Activated CD4-positive, CD25-positive, alpha-beta regulatory T cell treated with anti-CD3 and anti-CD28 coated beads, Interleukin-2, amount 50 U/mL, for 72 hours (primary cell): Measurements from ENCODE around the gene UAP1L1.
A peak's percentile ranks its signal among the peaks of the same experiment; 100 is the strongest.

ENCODE experiments used
- DNase-seq: peaks from one replicate; pipeline ENCODE4 v3.0.0; 2021

Gene UAP1L1

DNA sequence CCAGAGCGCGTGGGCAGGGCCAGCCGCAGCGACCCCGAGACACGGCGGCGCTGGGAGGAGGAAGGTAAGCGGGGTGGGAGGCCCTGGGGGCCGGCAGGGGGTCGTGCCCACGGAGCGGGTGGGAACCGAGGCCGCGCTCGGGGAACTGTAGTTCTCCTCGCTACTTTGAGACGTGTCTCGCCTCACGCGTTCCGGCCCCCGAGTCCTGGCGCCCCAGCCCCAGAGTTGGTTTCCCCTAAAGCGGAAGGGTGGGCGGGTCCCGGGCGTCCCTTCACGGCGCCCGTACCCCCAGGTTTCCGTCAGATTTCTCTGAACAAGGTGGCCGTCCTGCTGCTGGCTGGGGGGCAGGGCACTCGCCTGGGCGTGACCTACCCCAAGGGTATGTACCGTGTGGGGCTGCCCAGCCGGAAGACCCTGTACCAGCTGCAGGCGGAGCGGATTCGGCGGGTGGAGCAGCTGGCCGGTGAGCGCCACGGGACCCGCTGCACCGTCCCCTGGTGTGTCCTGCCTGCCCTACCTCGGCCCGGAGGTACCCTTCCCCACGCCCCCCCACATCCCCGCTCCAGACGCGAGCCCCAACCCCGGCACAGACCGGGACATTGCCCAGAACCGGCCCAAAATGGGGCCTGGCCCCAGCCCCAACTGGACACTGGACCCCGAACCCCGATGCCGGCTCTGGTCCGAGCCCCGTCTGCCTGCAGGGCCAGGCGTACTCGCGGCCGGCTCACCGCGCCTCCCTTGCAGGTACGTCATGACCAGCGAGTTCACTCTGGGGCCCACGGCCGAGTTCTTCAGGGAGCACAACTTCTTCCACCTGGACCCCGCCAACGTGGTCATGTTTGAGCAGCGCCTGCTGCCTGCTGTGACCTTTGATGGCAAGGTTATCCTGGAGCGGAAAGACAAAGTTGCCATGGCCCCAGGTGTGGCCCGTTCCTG, 709 bp downstream of the UAP1L1 start:
- DNase-seq = peak; percentile 48

DNA sequence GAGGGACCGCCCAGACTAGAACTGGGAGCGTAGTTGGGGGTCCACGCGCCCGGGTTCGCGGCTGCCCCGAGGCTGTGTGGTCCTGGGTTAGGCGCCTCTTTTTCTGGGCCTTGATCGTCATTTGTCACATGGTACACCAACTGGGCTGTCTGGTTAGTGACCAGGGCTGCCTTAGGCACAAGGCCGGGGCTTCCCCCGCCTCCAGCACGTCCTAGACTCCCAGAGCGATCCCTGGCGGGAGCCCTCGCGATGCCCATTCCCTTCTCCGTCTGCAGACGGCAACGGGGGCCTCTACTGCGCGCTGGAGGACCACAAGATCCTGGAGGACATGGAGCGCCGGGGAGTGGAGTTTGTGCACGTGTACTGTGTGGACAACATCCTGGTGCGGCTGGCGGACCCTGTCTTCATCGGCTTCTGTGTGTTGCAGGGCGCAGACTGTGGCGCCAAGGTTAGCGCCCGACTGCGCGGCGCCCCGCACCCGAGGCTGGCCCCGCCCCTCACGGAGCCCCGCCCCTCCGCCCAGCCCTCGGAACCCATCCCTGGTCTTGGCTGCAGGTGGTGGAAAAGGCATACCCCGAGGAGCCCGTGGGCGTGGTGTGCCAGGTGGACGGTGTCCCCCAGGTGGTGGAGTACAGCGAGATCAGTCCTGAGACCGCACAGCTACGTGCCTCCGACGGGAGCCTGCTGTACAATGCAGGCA, 1.5 kb downstream of the UAP1L1 start:
- no peak for DNase-seq

DNA sequence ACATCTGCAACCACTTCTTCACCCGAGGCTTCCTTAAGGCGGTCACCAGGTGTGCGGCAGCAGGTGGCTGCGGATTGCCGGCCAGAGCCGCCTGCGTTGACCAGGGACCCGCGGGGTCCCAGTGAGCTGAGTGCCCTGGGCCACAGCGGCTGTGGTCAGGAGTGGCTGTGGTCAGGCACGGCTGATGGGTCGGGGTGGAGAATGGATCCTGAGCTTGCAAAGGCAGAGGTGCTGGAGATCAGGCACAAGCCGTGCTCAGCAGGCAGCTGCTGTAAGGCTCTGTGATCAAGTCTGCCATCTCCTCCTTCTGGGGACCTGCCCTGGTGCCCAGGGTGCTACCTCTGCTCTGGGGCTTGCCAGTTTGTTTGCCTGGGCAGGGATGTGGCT, 2.1 kb downstream of the UAP1L1 start:
- DNase-seq = no peak

DNA sequence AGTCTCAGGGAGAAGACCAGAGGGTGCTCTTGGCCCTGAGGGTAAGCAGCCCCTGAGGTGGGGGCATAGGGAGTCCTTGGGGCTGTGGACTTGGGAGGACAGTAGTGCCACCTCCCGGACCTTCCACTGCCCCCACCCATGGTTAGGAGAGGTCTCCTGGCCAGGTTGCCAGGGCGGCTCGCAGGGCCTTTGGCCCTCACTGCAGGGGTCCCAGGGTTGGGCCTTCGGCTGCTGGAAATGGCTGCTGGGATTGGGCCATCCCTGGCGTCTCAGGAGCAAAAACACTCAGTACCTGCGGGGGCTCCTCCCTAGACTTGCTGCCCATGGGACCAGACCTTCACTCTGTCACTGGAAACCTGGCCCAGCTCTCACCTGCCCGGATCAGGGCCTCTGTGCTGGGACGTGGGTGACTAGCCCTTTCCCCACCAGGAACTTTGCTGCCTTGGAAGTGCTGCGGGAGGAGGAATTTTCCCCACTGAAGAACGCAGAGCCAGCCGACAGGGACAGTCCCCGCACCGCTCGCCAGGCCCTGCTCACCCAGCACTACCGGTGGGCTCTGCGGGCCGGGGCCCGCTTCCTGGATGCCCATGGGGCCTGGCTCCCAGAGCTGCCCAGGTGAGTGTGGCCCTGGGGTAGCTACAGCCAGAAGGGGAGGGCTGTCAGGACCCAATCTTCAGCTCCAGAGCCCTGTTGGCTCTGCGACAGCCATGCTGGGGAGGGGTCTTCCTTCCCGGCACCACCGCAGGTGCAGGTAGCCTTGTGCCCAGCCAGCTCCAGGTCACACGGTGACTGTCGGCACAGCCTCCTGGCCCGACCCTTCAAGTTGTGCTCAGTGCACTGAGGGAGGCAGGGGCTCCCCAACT, 3.2 kb downstream of the UAP1L1 start:
- no peak for DNase-seq

DNA sequence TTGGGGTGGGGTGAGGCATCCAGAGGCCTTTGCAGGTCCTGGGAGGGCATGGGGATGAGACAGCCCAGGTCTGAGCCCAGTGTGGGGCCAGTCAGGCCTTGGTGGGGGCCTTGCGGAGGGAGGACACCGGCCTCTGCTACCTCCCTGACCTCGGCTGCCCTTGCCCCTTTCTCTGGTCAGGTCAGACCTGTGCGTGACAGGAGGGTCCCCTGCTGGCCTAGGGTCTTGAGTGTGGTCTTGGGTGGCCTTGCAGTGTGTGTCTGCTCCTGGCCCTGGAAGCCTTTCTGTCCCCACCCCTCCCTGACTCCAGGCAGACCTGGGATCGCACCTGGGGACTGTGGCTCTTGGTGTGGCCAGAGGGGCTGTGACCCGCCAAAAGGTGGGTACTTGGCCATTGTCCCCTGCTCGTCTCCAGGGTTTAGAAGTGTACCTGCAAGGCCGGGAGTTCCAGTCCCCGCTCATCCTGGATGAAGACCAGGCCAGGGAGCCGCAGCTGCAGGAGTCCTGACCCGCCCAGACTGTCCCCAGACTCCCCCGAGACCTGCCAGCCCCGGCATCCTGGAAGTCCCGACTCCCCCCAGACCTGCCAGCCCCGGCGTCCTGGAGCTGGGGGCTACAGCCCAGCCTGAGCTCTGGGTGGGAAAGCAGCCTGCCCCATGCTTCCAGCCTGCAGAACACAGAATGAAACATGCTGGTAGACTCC, 5.1 kb downstream of the UAP1L1 start:
- no peak for DNase-seq

DNA sequence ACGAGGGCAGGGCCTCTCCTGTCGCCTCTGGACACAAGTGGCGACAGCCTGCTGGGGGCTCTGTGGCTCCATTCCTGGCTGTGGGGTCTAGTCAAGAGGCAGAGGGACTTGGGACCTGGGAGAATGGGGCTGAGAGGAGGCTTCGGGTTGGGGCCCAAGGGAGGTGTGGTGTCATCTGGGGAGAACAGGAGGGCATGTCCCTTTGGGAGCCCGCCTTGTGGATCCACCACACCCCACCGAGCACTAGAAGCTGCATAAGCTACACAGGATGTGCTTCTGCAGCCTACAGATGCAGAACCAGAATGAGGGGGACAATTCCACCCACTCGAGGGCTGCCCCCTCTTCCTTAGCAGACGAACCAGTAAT, 5.6 kb downstream of the UAP1L1 start:
- DNase-seq = no peak

DNA sequence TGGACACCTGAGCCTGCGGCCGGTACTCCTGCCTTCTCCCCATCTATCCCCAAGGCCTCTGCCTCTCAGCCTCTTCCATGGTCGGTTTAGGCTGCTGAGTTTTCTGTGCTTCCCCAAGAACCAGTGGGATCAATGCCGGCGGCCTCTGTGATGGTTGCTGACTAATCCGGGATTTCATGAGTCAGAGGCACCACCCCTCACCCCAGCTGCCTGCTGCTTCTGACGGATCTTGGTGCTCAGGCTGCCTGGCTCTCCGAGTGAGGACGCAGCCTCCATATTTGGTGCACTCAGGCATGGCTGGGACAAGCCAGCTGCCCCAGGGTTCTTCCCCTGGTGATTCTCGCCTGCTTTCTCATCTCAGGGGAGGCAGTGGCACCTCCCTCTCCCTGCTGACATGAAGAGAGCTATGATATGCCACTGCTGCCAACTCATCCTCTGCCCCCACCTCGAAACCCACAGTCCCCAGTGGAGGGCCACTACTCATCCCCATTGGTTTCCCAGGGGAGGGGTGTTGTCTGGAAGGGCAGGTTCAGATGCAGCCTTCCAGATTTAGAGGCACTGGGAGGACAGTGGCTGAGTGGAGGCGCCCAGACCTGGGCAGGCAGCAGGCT, 6.2 kb downstream of the UAP1L1 start:
- DNase-seq = no peak

DNA sequence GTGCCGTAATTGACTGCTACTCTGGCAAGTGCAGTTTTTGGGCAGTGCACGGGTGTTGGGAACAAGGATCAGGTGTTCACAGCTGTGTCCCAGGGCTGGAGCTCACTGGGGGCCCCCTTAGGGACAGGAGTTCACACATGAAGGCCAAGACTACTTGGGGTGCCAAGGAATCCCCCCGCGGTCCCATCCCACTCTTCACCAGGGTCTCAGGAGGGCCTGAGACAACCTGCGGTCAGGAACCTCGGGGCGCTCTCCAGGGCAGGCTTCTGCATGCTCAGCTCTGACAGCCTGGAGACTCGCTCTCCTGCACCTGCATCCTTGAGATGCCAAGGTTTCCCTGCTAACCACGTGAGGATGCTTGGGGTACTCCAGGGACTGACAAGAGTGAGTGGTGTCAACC, 7.2 kb downstream of the UAP1L1 start:
- no peak for DNase-seq

DNA sequence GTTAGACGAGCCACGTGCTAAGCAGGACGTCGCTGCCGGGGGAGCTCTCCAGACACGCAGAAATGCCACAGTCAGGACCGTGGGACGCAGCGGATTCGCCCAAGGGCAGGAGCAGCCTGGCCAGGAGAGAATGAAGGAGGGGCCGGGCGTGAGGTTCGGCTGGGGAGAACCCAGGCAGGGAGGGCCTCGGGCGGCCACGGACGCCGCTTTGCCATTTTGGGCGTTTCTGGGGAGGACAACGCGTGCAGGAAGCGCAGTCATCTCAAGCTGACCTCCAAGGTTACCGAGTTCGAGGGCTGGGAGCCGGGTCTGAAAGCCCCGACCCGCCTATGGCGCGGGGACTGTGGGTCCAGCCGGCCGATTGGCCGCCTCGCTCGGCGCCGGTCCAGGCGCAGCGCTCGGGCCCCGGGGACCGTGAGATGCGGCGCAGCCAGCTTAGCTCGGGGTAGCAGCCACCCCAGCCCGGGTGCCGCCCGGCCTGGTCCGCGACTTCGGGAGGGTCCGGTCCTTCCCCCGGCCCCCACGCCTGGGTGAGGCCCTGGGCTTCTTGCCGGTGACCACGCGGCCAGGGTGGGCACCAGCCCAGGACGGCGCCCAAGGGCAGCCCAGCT, 8.7 kb downstream of the UAP1L1 start:
- peak; percentile 63 for DNase-seq

DNA sequence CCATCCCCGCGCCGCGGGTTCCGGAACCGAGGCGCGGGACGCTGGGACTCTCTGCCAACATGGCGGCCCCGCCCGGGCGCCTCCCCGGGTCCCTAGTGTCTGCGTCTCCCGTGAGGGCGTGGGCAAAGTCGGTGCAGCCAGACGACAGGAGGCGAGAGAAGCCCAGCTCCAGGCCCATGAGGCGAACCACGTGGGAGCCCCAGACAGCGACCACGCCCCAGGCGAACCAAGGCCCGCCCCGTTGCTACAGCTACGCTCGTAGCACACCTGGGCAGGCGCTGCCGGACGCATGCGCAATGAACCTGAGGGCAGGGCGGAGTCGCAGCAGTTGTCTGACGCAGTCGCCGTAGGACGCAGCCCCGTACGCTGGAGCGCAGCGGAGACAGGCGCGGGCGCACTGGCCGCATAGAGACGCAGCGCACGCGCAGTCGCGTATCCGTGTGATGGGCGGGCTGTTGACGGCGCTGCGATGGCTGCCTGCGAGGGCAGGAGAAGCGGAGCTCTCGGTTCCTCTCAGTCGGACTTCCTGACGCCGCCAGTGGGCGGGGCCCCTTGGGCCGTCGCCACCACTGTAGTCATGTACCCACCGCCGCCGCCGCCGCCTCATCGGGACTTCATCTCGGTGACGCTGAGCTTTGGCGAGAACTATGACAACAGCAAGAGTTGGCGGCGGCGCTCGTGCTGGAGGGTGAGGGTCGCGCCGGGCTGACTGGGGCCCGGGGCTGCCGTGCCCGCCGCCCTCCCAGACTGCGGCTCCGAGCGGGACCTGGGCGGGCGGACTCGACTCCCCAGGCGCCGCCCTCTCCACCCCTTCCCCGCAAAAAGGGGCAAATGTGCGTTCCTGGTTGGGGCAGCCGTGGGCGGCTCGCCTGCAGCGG, 9.5 kb downstream of the UAP1L1 start, which contains the start of gene MAN1B1:
Gene MAN1B1, plus strand, starts transcription at position 455 of the 878 bp plus-strand sequence. Its CDS starts 15 bp downstream, at position 470.
- DNase-seq = peak; percentile 99

DNA sequence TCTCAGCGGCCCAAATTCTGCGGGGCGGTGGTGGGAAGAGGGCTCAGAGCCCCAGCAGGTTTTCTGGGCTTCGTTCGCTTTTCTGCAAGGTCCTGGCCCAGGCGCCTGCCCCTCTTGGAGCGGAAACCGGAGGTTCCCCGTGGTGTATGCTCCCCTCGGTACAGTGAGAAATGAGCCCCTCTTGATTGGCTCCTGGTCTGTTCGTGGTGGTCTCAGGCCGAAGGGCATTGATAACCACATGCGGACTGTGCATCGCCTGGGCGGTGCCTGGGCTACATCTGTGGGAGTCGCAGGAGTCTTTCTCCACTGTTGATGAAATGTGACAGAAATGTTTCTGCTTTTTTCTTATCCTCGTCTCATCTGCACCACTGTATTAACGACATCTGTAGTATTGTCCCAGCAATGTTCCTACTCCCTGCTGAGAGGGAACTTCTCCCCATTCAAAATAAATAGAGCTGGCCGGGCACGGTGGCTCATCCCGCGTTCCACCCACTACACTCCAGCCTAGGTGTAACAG, 10.2 kb downstream of the UAP1L1 start:
- no peak for DNase-seq

DNA sequence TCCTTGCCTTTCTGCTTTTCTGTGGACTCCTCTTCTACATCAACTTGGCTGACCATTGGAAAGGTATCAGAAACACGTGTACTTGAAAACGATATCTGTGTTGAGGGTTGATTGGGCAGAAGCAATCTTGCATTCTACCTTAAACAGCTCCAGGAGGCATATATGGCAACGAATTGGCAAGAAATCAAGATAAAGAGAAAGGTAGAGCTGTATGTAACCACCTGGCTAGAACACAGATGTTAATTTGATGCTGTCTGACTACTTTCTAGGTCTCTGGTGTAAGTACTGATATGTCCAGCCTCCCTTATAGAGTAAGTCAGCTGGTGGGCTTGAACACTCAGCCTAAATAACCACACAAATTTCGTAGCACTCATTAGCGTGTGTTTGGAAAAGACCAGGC, 10.8 kb downstream of the UAP1L1 start:
- no peak for DNase-seq

DNA sequence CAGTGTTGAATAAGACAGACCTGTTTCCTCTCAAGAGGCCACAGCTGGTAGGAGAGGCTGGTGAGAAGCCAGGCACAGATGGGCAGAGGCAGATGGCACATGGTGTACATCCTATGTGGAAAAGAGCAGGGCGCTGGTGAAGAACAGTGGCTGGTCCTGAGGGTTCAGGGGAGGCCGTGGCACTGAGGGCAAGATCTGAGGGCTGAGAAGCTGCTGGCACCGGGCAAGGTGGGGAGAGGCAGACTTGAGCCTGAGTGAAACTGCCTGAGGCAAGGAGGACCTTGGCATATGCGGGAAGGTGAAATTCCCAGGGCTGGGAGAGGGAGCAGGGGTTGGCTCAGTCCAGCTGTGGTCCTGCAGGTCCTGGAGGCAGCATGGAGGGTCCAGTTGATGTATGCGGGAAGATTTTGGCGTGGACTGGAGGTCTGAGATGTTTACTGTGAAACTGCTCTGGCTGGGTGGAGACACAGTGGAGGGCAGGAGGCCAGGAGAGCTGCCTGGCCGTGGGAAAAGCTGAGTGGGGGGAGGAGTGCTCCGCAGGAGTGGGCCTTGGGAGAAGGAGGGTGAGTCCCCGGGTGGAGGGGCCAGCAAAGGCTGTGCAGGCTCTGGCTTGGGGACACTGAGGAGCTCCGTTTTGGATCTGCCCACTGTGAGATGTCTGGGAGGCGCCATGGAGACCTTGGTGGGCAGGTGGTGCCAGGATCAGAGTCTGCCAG, 12.1 kb downstream of the UAP1L1 start:
- no peak for DNase-seq

DNA sequence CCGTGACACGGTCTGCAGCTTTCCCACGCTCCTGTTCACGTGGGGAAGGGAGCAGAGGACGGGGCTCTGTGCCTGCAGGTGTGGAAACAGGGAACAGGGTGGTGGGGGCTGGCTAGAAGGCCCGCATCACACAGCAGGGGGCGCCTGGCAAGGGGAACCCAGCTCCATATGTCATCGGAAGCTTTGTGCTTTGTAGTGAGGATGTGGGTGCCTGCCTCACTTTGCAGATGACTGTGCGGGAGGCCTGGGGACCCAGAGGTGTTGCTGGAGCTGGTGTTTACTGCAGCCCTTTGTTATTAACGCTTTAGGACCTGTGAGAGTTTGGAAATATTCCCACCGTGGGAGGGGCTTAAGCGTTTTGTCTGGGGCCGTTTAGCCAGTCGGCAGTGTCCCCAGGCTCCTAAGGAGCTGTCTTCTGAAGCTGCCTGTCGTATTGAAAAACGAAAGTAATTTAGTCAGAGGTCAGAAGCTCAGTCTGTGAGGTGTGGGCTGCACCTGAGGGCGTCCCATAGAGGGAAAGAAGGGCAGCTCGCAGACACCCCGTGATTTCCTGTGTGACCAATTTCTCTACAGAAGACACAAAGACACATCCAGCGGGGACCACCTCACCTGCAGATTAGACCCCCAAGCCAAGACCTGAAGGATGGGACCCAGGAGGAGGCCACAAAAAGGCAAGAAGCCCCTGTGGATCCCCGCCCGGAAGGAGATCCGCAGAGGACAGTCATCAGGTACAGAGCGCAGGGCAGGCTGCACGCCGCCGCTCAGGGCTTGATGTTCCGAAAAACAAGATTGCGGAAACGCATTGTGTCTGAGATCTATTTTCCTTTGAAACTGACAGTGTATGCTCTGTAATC, 18.6 kb downstream of the UAP1L1 start:
- DNase-seq = peak; percentile 79

DNA sequence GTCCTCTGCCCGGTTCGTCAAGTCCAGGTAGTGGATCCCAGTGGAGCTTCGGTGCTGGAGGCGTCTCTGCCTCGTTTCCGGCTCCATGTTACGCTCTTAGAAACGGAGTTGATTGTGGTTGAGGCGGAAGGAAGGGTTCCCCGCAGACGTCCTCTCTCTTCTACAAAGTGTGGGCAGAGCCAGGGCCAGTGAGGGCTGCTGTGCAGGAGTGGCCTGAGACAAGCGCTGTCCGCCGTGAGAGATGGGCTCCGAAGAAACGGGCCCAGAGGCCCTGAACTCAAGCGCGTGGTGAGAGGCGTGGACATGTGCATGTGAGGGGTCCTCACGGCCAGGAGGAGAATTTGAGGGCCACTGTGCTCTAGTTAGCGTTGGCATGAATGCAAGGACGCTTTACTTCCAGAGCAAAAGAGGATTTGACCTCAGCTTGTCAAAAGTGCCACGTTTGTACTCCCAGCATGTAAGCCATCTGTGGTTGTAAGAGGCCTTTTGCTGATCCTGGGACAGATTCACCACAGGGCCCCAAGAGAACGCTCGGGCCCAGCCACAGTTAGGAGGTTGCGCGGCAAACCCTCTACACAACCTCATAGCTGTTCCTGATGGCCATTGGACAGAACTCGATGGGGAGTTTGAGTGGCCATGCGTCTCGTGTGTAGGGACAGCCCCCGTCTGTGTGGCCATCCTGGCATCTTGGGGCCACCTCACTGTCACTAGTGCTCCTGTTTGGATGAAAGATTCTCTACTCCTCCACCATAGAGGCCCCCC, 19.6 kb downstream of the UAP1L1 start:
- no peak for DNase-seq

DNA sequence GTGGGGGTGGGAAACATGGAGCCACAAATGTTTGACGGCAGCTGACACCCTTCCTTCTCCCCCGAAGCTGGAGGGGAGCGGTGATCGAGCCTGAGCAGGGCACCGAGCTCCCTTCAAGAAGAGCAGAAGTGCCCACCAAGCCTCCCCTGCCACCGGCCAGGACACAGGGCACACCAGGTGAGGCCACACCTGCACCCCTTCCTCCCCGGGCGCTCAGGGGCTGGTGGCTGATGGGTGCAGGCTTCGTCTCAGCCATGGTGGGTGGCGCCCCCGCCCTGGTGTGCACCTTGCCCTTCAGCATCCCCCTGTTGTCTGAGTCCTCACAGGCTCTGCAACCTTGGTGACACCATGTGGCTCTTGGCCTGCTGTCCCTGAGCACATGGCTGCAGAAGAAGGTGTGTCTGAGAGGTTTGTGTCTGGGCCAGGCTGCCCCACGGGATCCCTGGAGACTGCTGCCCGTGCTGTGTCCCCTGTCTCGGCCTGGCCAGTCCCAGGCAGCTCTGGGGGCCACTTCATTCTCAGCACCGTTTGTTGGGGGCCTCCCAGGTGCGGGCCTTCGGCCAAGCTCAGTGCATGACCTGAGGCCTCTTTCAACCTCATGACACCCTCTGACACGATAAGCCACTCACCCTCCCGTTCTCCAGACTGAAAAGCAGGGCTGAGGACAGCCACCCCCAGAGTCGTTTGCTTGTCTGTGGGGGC, 20.6 kb downstream of the UAP1L1 start:
- DNase-seq = no peak

DNA sequence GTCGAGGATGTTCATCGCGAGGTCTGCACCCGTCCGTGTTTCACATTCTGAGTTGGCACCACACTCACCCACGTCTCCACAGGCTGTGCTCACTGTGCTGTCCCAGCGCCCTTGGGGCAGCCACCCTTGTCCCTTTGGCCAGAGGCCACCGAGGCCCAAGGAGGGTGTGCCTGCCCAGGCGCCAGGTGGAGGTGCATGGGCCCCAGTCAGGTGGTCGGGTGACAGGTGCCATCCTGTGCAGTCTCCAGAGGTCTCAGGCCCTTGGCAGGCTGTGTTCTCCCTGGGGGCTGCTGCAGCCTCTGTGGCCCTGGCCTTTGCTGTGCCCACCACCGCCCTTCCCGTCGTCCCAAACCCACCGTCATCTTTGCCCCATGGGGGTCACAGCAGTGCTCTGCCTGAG, 21.9 kb downstream of the UAP1L1 start:
- DNase-seq = no peak
